HFFc6 (cell line): ENCODE measurements around the gene CHRNA3. TPM values are rescaled to one million over a fixed set of nuclear protein-coding genes. Genes with fewer than 3 reads are reported as not detected.

Source experiments
- DNase-seq: peaks from one replicate; pipeline ENCODE4 v3.0.0-alpha.2; 2018
- H3K27ac Mint-ChIP-seq: 2 replicates; pipeline ENCODE4 v1.8.0; 2020; ENCODE audit warnings: mild to moderate bottlenecking, mixed read lengths
- H3K27me3 Mint-ChIP-seq: 2 replicates; pipeline ENCODE4 v1.8.0; 2021; ENCODE audit warnings: mild to moderate bottlenecking, moderate library complexity, mixed read lengths; ENCODE audit not compliant: insufficient read depth
- H3K36me3 Mint-ChIP-seq: 2 replicates; pipeline ENCODE4 v1.8.0; 2021; ENCODE audit warnings: low read depth, mixed read lengths
- H3K4me1 Mint-ChIP-seq: 2 replicates; pipeline ENCODE4 v1.8.0; 2020; ENCODE audit warnings: low read depth, mixed read lengths
- H3K4me3 Mint-ChIP-seq: 2 replicates; pipeline ENCODE4 v1.8.0; 2020; ENCODE audit warnings: mild to moderate bottlenecking, moderate library complexity, mixed read lengths
- H3K9me3 Mint-ChIP-seq: 2 replicates; pipeline ENCODE4 v1.8.0; 2020; ENCODE audit warnings: mild to moderate bottlenecking, mixed read lengths
- total RNA-seq, 6 experiments: library from RNA; stranded (reverse); fragmentation: NEBNext Ultra II Directional; extraction: Animal tissue kit (Norgen Biotek cat#: 25700); gene quantifications; 2 replicates in 1 of 6; 3 replicates in 5 of 6; pipeline ENCODE4 v1.2.3, GENCODE V29; 2021
- TF ChIP-seq, protein P1 (sequence below): fragments of 200-600 bp; sonication (generic); IDR thresholded peaks from 2 replicates; pipeline ENCODE4 v1.5.0; 2021; ENCODE audit warnings: antibody characterized with exemption, mild to moderate bottlenecking

The CHRNA3 gene
- total RNA-seq, 6 experiments from 2014 or later: not detected

DNA sequence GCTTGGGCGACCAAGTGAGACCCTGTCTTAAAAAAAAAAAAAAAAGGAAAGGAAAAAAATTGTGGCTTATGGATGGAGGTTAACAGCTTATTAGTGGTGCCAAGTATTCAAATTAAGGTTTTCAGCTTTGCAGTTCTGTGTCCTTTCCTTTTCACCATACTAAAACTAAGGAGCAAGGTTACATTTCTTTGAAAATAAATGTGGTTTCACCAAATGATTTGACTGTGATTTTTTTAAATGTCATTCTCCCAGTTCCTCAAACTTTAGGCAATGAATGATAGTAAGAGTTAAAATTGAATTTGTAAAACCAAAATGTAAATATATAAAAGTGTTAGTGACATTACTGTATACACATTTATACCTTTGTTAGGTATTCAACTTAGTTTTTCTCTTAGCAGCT, 45.9 kb downstream of the CHRNA3 start:
- H3K4me3 Mint-ChIP-seq: no peak overlapping the region
- TF ChIP-seq, protein P1, sequence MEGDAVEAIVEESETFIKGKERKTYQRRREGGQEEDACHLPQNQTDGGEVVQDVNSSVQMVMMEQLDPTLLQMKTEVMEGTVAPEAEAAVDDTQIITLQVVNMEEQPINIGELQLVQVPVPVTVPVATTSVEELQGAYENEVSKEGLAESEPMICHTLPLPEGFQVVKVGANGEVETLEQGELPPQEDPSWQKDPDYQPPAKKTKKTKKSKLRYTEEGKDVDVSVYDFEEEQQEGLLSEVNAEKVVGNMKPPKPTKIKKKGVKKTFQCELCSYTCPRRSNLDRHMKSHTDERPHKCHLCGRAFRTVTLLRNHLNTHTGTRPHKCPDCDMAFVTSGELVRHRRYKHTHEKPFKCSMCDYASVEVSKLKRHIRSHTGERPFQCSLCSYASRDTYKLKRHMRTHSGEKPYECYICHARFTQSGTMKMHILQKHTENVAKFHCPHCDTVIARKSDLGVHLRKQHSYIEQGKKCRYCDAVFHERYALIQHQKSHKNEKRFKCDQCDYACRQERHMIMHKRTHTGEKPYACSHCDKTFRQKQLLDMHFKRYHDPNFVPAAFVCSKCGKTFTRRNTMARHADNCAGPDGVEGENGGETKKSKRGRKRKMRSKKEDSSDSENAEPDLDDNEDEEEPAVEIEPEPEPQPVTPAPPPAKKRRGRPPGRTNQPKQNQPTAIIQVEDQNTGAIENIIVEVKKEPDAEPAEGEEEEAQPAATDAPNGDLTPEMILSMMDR: no peak
- H3K4me1 Mint-ChIP-seq: no peaks in the 10 kb centered on the region
- DNase-seq: no peak
- no peak overlapping the region for H3K27ac Mint-ChIP-seq
- H3K36me3 Mint-ChIP-seq: no peaks in the 10 kb centered on the region
- H3K27me3 Mint-ChIP-seq: peaks cover 4% of the 10 kb centered on the region
- no peaks in the 10 kb centered on the region for H3K9me3 Mint-ChIP-seq

DNA sequence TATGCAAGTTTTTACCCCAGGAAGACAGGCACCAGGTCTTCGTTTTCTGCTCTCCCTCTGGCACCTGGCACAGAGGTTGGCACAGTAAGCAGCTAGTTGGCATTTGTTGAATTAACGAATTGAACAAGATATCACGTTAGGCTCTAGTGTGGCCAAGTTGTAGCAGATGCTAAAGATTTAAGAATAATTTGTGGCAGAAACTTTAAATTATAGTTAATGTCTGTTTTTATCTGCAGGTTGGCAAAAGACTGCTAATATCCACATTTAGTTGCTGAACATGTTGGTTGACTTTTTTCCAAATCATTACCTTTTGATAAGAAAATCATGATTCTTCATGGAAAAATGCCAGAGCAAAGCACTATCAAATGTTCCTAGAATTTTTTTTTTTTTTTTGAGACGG, 47.4 kb downstream of the CHRNA3 start:
- H3K9me3 Mint-ChIP-seq: no peaks in the 10 kb centered on the region

DNA sequence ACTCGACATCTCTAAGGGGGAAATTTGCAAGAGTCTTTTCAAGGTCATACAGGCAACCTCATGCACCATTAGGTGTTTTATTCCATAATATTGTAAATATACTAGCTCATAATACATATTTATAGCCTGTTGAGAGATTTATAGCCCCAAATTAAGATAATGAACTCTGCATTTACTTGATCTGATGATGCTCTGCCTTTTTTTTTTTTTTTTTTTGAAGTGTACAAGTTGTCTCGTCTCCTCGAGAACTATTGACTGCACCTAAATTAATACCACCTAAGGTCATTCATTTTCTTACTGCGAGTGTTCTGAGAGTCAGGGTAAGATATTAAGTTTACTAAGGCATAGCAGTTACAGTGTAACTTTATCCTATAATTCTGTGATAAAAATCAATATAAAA, 49.4 kb downstream of the CHRNA3 start:
- DNase-seq: no peak
- peaks cover 4% of the 10 kb centered on the region for H3K27me3 Mint-ChIP-seq
- H3K4me3 Mint-ChIP-seq: no peak overlapping the region
- peaks cover 9% of the 10 kb centered on the region for H3K4me1 Mint-ChIP-seq
- H3K36me3 Mint-ChIP-seq: no peaks in the 10 kb centered on the region
- TF ChIP-seq, protein P1: no peak
- no peaks in the 10 kb centered on the region for H3K9me3 Mint-ChIP-seq
- no peak overlapping the region for H3K27ac Mint-ChIP-seq

More for the DNA sequence above, 47.4 kb downstream of the CHRNA3 start:
- TF ChIP-seq, protein P1: no peak
- peaks cover 4% of the 10 kb centered on the region for H3K27me3 Mint-ChIP-seq
- no peak for DNase-seq
- H3K27ac Mint-ChIP-seq: no peak overlapping the region
- no peaks in the 10 kb centered on the region for H3K4me1 Mint-ChIP-seq
- H3K36me3 Mint-ChIP-seq: no peaks in the 10 kb centered on the region
- no peak overlapping the region for H3K4me3 Mint-ChIP-seq

DNA sequence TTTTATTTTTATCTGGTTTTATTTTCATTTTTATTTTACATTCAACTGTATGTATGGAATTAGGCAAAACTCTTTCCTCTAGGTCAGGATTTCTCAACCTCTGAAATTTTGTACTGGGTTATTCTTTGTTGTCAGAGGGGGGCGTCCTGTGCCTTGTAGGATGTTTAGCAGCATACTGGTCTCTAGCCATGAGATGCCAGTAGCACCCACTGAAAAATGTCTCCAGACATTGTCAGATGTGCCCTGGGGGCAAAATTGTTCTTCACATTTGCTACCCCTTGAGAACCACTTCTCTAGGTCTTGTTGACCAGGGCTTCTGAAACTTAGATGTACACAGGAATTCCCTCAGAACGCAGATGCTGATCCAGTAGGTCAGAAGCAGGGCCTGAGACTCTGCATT, 50.1 kb downstream of the CHRNA3 start:
- Mint-ChIP-seq H3K4me3 (no peak overlapping the region), H3K27ac (no peak overlapping the region), H3K9me3 (no peaks in the 10 kb centered on the region), H3K27me3 (peaks cover 7% of the 10 kb centered on the region), H3K4me1 (peaks cover 15% of the 10 kb centered on the region), H3K36me3 (no peaks in the 10 kb centered on the region)
- DNase-seq: no peak
- TF ChIP-seq, protein P1: no peak

DNA sequence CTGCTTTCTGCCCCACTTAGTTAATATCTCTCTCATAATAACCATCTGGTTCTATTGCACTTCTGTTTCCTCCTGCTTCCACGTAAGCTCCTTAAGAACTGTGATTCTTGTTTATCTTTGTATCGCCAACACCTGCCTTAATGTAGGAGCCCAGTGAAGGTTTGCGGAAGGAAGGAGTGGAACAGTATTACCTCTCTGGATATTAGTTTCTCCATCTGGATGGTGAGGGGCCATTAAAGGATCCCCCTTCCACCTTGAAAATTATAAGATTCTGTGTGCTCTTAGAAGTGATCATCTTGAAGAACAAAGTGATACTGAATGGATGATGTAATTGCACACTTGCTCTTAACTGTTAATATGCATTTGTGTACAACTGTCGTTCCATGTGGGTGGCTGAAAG, 53.3 kb downstream of the CHRNA3 start:
- peaks cover 15% of the 10 kb centered on the region for H3K4me1 Mint-ChIP-seq
- no peaks in the 10 kb centered on the region for H3K36me3 Mint-ChIP-seq
- no peak for DNase-seq
- no peak overlapping the region for H3K4me3 Mint-ChIP-seq
- H3K27me3 Mint-ChIP-seq: peaks cover 2% of the 10 kb centered on the region
- no peak overlapping the region for H3K27ac Mint-ChIP-seq
- TF ChIP-seq, protein P1: no peak
- no peaks in the 10 kb centered on the region for H3K9me3 Mint-ChIP-seq
